GM12892 (cell line): ENCODE results near the gene LEPR.

Experiments
- DNase-seq: peaks from one replicate; pipeline ENCODE4 v3.0.0; 2011; ENCODE audit not compliant: insufficient read length
- FAIRE-seq: peaks from 2 replicates; lab custom pipeline; 2011; peaks lifted over from hg19 to GRCh38; lab: Jason Lieb, UNC
- POLR2A ChIP-seq: IDR thresholded peaks from 2 replicates; pipeline ENCODE4 v1.6.1; 2011; ENCODE audit warnings: low read depth, low read length, control low read depth
- POLR2AphosphoS5 ChIP-seq: IDR thresholded peaks from 2 replicates; pipeline ENCODE4 v1.6.1; 2011; ENCODE audit warnings: low read depth, low read length, control low read depth
- TAF1 ChIP-seq: IDR thresholded peaks from 2 replicates; pipeline ENCODE4 v1.6.1; 2011; ENCODE audit warnings: low read depth, mild to moderate bottlenecking, control low read depth, low read length, borderline replicate concordance

LEPR gene

DNA sequence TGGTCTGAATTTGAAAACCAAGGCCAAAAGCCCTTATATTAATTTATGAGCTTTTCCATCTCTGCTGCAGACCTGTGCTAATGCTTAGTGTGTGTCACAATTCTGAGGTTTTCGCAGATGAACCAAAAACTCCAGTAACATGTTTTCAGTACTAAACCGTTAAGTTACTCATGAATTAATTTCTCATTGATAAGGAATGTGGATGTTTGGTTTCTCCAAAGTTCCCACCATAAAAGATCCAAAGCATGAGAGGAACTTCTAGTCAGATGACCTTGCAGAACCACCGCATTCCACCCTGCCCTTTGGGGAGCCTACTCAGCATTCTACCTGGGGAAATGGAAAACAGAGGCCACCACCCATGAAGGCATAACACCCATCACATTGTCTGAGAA, 7.5 kb upstream of the LEPR start:
- no peak for DNase-seq
- TF ChIP-seq POLR2A (no peak), POLR2AphosphoS5 (no peak), TAF1 (no peak)
- no peak for FAIRE-seq

DNA sequence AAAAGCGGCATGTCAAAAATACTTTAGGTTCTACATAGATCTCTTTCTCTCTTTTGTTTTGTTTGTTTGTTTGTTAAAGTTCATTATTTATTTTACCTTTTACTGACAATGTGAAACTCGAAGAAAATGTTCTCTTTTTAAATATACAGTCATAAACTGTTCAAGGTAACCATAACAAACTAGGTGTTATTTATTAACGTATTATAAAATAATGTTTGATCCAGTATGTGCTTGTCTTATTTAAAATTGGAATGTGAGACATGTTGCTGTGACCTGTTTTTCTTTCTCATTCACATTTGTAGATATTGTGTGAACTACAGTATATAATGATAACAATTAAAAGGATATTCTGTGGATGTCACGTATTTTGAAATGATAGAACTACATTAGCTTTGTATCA, 5.9 kb upstream of the LEPR start:
- no peak for TF ChIP-seq POLR2A
- FAIRE-seq, result no peak
- DNase-seq, result no peak

DNA sequence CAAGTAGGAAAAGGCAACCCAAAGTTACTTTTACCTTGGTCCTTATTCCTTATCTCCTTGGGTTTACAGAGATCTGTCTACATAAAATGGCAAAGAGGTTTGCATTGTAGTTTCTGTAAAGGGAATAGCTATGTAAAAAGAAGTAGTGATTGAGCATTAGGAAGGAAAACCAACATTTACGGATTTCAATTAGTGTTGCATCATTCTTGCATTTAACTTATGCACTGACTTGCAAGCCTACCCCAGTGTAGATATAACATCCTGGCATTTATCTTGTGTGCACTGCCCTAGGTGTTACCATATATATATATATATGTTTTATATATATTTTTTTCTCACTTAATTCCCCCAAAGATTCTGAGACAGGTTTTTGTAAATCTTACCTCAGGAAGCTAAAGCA, 3.7 kb upstream of the LEPR start:
- FAIRE-seq (no peak), DNase-seq (no peak)
- TF ChIP-seq POLR2AphosphoS5 (no peak), POLR2A (no peak)

DNA sequence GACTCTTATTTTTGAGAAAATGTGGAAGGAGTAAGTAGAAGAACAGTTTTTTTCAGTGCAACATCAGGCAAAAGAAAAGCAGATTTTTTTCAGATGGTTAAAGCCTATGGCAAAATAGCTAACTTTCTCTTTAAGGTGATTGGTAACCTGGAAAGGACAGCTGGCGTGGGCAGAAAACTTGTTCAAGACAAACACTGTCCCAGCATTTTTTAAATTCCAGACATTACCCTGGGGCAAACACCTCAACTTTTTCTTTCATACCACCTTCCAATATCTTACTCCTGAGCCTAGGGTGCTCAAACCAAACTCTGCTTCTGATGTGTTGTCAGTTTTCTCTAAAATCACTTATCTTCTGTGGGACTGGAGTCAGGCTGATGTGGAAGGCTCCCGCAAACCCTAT, 2.7 kb upstream of the LEPR start:
- no peak for FAIRE-seq
- no peak for DNase-seq
- TF ChIP-seq POLR2AphosphoS5 (no peak), TAF1 (no peak), POLR2A (no peak)

DNA sequence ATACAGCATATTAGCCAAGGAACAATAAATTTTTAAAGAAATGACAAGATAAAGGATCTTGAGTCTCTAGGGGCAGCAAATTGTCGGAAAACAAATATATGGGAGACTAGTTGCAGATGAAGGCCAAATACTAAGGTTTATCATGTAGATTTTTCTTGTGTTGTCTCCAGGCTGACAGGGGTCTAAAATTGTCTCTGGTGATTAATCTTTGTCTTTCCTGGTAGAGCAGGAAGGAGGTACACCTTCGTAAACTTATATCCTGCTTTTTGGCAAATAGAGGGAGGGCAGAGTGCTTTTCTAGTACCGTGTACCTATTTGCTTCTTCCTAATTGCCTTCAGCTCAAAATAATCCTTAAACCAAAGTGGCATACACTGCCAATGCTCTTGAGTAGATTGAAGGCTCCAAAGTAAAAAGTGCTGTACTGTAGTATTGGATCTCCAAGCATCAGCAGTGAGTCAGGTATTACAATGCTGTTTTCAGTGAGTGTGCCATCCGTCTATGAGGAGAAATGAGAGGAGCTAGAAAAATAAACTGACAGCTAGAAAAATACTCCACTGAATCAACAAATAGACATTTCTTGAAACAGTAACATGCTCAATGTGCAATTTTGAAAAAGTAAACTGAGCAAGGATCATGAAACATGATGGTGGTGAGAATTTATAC, 1.8 kb upstream of the LEPR start:
- FAIRE-seq (no peak), DNase-seq (no peak)
- TF ChIP-seq POLR2A (no peak), TAF1 (no peak), POLR2AphosphoS5 (no peak)

DNA sequence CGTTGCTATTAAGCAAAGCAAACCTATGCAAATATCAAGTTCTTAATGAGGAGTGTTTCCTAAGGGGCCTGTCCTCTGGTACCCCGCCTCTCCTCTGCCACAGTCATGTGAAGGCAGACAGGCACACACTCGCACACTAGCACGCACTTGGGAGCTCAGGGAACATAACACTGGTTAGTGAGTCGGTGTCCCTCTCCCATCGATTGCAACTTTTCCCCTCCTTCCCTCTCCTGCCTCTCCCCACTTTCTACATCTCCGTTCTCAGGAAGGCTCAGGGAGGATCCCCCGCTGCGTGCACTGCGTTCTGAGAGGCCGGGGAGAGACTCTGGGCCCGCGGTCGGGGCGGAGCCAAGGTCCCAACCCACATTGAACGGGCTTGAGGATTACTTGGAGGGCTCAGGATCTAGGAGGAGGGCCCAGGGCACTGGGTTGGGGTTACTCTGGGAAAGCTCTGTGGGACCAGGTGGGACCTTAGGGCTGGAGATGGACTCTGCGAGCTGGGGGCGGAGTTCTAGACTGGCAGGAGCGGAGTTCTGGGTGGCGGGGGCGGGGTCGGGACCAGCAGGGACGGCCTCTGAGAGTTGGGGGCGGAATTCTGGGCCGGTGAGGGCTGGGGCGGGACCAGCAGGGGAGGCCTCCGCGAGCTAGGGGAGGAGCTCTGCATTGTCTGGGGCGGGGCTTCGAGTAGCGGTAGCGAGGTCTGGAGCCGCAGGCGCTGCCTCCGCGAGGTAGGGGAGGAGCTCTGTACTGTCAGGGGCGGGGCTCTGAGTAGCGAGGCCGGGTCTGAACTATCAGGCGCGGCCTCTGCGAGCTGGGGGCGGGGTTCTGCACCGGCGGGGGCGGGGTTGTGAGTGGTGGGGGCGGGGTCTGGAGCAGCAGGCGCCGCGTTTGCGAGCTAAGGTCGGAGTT, 533 bp upstream of the LEPR start:
- DNase-seq (peak; percentile 84), FAIRE-seq (peak; percentile 93)
- TF ChIP-seq POLR2A, result no peak
- TF ChIP-seq TAF1, result no peak
- TF ChIP-seq POLR2AphosphoS5, result no peak

DNA sequence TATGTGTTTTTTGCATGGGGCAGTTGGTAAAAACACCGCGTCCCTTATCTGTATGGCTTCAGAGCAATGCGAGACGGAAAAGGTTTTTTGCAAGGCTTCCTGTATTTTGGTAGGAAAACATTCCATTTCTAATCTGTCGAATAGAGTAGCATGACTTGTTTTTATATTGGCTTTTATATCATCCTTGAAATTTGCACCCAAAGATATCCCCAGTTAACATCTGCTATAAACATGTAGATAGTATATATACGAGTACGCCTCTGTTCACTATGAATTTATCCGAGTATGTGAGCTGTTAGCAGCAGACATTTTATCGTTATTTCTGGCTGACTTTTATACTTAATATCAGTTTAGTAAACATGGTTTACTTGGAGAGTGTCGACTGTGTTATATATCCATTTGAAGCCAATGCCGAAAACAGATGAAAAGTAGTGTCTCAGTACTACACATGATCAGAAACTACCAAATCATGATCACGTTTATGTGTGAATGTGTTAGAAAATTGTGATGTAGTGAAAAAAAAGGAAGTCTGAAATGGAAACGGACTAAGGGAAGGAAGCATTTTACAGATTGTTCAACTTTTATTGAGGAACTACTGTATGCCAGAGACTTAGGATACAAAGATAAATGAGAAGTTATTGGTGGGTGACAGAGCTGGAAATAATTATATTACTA, 1.0 kb downstream of the LEPR start:
- TF ChIP-seq POLR2A, result no peak
- TF ChIP-seq TAF1, result no peak
- FAIRE-seq (peak; percentile 73), DNase-seq (no peak)

DNA sequence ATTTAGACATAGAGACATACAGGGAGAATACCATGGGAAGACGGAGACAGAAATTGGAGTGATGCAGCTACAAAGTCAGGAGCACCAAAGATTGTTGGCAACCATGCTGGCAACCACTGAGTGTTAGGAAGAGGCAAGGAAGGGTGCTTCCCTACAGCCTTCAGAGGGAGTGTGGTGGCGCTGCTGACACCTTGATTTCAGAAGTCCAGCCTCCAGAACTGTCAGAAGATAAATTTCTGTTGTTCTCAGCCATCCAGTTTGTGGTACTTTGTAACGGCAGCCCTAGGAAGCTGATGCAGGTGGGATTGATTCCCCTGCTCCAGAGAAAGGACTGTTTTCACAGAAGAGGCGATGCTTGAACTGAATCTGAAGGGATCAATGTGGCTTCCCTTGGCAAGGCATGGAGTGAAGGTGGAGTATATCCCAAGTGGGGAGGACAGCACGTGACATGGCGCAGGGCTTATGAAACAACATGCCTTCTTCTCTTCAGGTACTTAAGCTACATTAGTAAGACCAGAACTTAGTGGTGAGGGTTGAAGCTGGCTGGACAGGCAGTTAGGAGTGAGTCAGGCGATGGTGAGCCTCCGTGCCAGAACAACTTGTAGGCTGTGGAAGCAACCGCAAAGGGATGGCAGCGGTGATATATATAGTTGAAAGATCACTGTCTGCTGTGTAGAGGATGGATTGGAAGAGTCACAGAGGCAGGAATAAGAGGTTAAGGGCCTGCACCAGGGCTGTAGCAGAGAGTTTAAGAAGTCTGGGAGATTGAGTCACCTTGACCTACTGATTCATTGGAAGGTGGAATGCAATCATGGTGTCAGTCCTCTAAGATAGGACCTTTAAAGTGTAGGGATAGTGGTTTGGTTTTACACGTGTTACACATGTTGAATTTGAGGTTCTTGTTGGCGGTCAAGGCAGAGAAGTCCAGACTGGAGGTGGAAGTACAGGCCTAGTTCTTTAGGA, 2.1 kb downstream of the LEPR start:
- DNase-seq (no peak), FAIRE-seq (no peak)
- TF ChIP-seq POLR2AphosphoS5, result no peak
- no peak for TF ChIP-seq POLR2A
- TF ChIP-seq TAF1, result no peak

DNA sequence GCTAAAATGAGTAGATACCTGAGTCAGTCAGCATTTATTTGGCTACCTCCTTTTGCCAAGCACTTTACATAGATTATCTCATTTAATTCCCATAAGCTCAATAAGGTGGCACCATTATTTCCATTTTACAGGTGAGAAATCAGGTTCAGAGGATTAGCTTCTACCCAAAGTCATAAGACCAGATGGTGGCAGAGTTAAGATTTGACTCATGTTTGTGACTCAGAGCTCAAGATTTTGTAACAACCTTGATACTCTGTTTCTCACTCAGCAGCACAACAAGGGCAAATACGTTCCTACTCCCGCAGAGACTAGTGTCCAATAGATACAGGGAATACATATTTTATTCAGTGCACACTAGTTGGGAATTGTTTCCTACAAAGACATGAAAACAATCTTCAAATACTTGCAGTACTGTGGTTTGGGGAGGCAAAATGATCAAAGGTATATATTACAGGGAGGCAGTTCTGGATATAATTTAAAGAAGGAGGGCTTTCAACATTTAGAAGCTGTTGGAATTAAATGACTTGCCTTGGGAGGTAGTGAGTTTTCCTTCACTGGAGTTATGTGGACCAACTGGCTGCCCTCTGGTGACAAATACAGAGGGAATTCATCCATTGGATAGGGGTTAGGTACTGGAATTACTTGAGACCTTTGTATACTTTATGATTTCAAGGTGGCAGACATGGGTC, 3.6 kb downstream of the LEPR start:
- no peak for DNase-seq
- no peak for FAIRE-seq
- TF ChIP-seq TAF1 (no peak), POLR2AphosphoS5 (no peak), POLR2A (no peak)

DNA sequence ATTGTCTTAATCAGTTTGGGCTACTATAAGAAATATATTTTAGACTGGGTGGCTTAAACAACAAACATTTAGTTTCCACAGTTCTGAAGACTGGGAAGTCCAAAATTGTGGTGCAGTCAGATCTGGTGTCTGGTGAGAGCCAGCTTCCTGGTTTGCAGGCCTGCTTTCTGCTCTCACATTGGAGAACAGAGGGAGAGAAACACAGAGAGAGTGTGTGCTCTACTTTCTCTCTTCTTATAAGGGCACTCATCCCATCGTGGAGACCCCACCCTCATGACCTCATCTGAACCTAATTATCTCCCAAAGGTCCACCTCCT, 4.1 kb downstream of the LEPR start:
- TF ChIP-seq TAF1 (no peak), POLR2A (no peak), POLR2AphosphoS5 (no peak)
- FAIRE-seq, result no peak
- DNase-seq, result no peak
